Liver (tissue), 9 donors: ENCODE measurements around the gene CAMSAP1. TPM values are rescaled to one million over a fixed set of nuclear protein-coding genes. Genes with fewer than 3 reads are reported as not detected.

Experiments
- DNase-seq: peaks from one replicate; pipeline ENCODE4 v3.0.0-alpha.2; 2017; ENCODE audit warnings: low spot score
- H3K27ac ChIP-seq, 2 donors: one replicate each; pipeline ENCODE4 v1.7.0; 2013; ENCODE audit warnings: inconsistent platforms in 2 of 2, low read length in 2 of 2, control low read depth in 1 of 2, low read depth in 1 of 2, mild to moderate bottlenecking in 1 of 2
- H3K27me3 ChIP-seq, 4 donors: one replicate each; pipeline versions ENCODE4 v1.6.1 to v1.7.0; 2013; ENCODE audit warnings: low read length in 3 of 4, inconsistent platforms in 1 of 4, mild to moderate bottlenecking in 1 of 4, moderate library complexity in 1 of 4; ENCODE audit not compliant: control insufficient read depth in 4 of 4, insufficient read depth in 4 of 4
- H3K36me3 ChIP-seq, 4 donors: one replicate each; pipeline versions ENCODE4 v1.6.1 to v1.7.0; 2013; ENCODE audit warnings: low read length in 3 of 4, mild to moderate bottlenecking in 3 of 4, low read depth in 1 of 4, moderate library complexity in 1 of 4; ENCODE audit not compliant: control insufficient read depth in 4 of 4, insufficient read depth in 3 of 4
- H3K4me1 ChIP-seq, 4 donors: one replicate each; pipeline versions ENCODE4 v1.6.1 to v1.7.0; 2013; ENCODE audit warnings: low read length in 3 of 4, mild to moderate bottlenecking in 3 of 4, moderate library complexity in 1 of 4; ENCODE audit not compliant: control insufficient read depth in 4 of 4, insufficient read depth in 4 of 4
- H3K4me3 ChIP-seq, 3 donors: one replicate each; pipeline versions ENCODE4 v1.6.1 to v1.7.0; 2013; ENCODE audit warnings: low read length in 3 of 3, control low read depth in 1 of 3, low read depth in 1 of 3, mild to moderate bottlenecking in 1 of 3
- H3K9ac ChIP-seq, 2 donors: one replicate each; pipeline ENCODE4 v1.7.0; 2013; ENCODE audit warnings: low read length in 2 of 2, mild to moderate bottlenecking in 2 of 2, moderate library complexity in 2 of 2, control low read depth in 1 of 2, low read depth in 1 of 2
- H3K9me3 ChIP-seq, 4 donors: one replicate each; pipeline versions ENCODE4 v1.6.1 to v1.7.0; 2013; ENCODE audit warnings: low read length in 3 of 4; ENCODE audit not compliant: control insufficient read depth in 4 of 4
- ATF3 ChIP-seq: IDR thresholded peaks from 2 replicates; pipeline ENCODE4 v1.6.1; 2016; ENCODE audit warnings: antibody characterized with exemption
- CTCF ChIP-seq: fragments of 150-350 bp; IDR thresholded peaks from 2 replicates; pipeline ENCODE4 v1.5.1; 2017; ENCODE audit warnings: improper control_type of control experiment, low read depth, low read length; ENCODE audit not compliant: missing input control
- EGR1 ChIP-seq, 2 donors: IDR thresholded peaks; 2 replicates each; pipeline ENCODE4 v1.6.1; 2016 to 2018; ENCODE audit warnings: antibody characterized with exemption in 2 of 2, low read depth in 2 of 2
- FOXA1 ChIP-seq: IDR thresholded peaks from 2 replicates; pipeline ENCODE4 v1.6.1; 2016; ENCODE audit warnings: antibody characterized with exemption
- FOXA2 ChIP-seq: IDR thresholded peaks from 2 replicates; pipeline ENCODE4 v1.6.1; 2016; ENCODE audit warnings: antibody characterized with exemption
- GABPA ChIP-seq, 2 donors: IDR thresholded peaks in 1 of 2; conservative IDR thresholded peaks in 1 of 2; 2 replicates each; pipeline ENCODE4 v1.6.1; 2016; ENCODE audit warnings: antibody characterized with exemption in 2 of 2, mild to moderate bottlenecking in 1 of 2, moderate library complexity in 1 of 2
- HNF4A ChIP-seq, 2 donors: conservative IDR thresholded peaks; 2 replicates each; pipeline ENCODE4 v1.6.1; 2016; ENCODE audit warnings: antibody characterized with exemption in 2 of 2, mild to moderate bottlenecking in 2 of 2
- HNF4G ChIP-seq: IDR thresholded peaks from 2 replicates; pipeline ENCODE4 v1.6.1; 2016; ENCODE audit warnings: antibody characterized with exemption
- JUND ChIP-seq, 2 donors: IDR thresholded peaks; 2 replicates each; pipeline ENCODE4 v1.6.1; 2016; ENCODE audit warnings: antibody characterized with exemption in 2 of 2
- MAX ChIP-seq: IDR thresholded peaks from 2 replicates; pipeline ENCODE4 v1.6.1; 2016; ENCODE audit warnings: antibody characterized with exemption
- RAD21 ChIP-seq, 2 donors: IDR thresholded peaks; 2 replicates each; pipeline ENCODE4 v1.6.1; 2016; ENCODE audit warnings: antibody characterized with exemption in 2 of 2, mild to moderate bottlenecking in 2 of 2
- REST ChIP-seq: IDR thresholded peaks from 2 replicates; pipeline ENCODE4 v1.6.1; 2016; ENCODE audit warnings: antibody characterized with exemption, mild to moderate bottlenecking
- RXRA ChIP-seq, 2 donors: IDR thresholded peaks; 2 replicates each; pipeline ENCODE4 v1.6.1; 2017 to 2018; ENCODE audit warnings: antibody characterized with exemption in 2 of 2, mild to moderate bottlenecking in 1 of 2
- SP1 ChIP-seq: IDR thresholded peaks from 2 replicates; pipeline ENCODE4 v1.6.1; 2018; ENCODE audit warnings: antibody characterized with exemption, mild to moderate bottlenecking
- TAF1 ChIP-seq: conservative IDR thresholded peaks from 2 replicates; pipeline ENCODE4 v1.6.1; 2016; ENCODE audit warnings: antibody characterized with exemption, mild to moderate bottlenecking
- YY1 ChIP-seq: IDR thresholded peaks from 2 replicates; pipeline ENCODE4 v1.6.1; 2016; ENCODE audit warnings: antibody characterized with exemption, mild to moderate bottlenecking
- ZBTB33 ChIP-seq: IDR thresholded peaks from 2 replicates; pipeline ENCODE4 v1.6.1; 2016; ENCODE audit warnings: antibody characterized with exemption
- WGBS: extraction: QIAGEN DNeasy Blood & Tissue Kit; methylation state at CpG from one replicate; pipeline ENCODE4 v1.1.7; 2013; 5-methylcytosine and 5-hydroxymethylcytosine counted together
- polyA plus RNA-seq, 2 donors: library from polyadenylated mRNA; stranded (reverse) in 1 of 2; unstranded in 1 of 2; fragments of 200-250 nt in 1 of 2; fragments of >200 nt in 1 of 2; fragmentation: Nextera tagmentation in 1 of 2; extraction: Ambion mirVana in 1 of 2; gene quantifications; one replicate each; pipeline versions ENCODE4 v1.2.1 to v1.2.3, GENCODE V29; 2013 to 2015
- total RNA-seq, 2 donors: library from RNA; depleted of rRNA; stranded (reverse); fragments of >200 nt; gene quantifications; one replicate each; pipeline ENCODE4 v1.2.3, GENCODE V29; 2014
- donor health status: healthy.
- donor health status: healthy.
- donor health status: healthy.
- donor health status: healthy.
- donor health status: healthy.

Gene CAMSAP1
- total and polyA plus RNA-seq, 4 donors: 0.97 to 6.4 (median 5.1) TPM

- no peak for TF ChIP-seq REST
- no peak for TF ChIP-seq MAX
- no peak for TF ChIP-seq CTCF
- TF ChIP-seq HNF4G: no peak
- no peak for TF ChIP-seq RXRA (IDR thresholded peaks at IDR 0.05)
- TF ChIP-seq EGR1 (IDR thresholded peaks at IDR 0.05; ENCODE audit: low read depth in 2 of 2): no peak
- no peak for TF ChIP-seq TAF1
- no peak for TF ChIP-seq HNF4A (conservative IDR thresholded peaks at IDR 0.05)
Measured at GRCh38 chr9:135874859-135875258, 32.5 kb downstream of the CAMSAP1 start.

GRCh38 chr9:135869909-135870308 lies 37.4 kb downstream of the CAMSAP1 start:
- Histone ChIP-seq H3K36me3 (no peaks in the 10 kb centered on the region), H3K27me3 (no peaks in the 10 kb centered on the region), H3K9me3 (no peaks in the 10 kb centered on the region), H3K4me3 (no peak overlapping the region), H3K27ac (no peak overlapping the region), H3K9ac (no peak overlapping the region), H3K4me1 (no peaks in the 10 kb centered on the region)
- DNase-seq: no peak
- WGBS: 97% methylated on average over 3 of the region's 3 CpGs
- TF ChIP-seq REST (no peak), SP1 (no peak), TAF1 (no peak), RAD21 (IDR thresholded peaks at IDR 0.05) (no peak), JUND (IDR thresholded peaks at IDR 0.05) (no peak), ZBTB33 (no peak), FOXA1 (no peak), FOXA2 (no peak), YY1 (no peak), ATF3 (no peak), GABPA (IDR thresholded peaks at IDR 0.05 in 1 of 2, conservative IDR thresholded peaks at IDR 0.05 in 1 of 2) (no peak), EGR1 (IDR thresholded peaks at IDR 0.05; ENCODE audit: low read depth in 2 of 2) (no peak), HNF4A (conservative IDR thresholded peaks at IDR 0.05) (no peak)

More at GRCh38 chr9:135874859-135875258, 32.5 kb downstream of the CAMSAP1 start:
- Histone ChIP-seq H3K4me1 (no peaks in the 10 kb centered on the region), H3K9ac (no peak overlapping the region), H3K36me3 (no peaks in the 10 kb centered on the region), H3K4me3 (no peak overlapping the region), H3K27ac (no peak overlapping the region), H3K27me3 (no peaks in the 10 kb centered on the region), H3K9me3 (no peaks in the 10 kb centered on the region)
- 94% methylated on average over 5 of the region's 5 CpGs for whole genome bisulfite sequencing
- DNase-seq: no peak
